Lung (tissue), 12 donors: ENCODE results near the gene SNX5. TPM values are rescaled to one million over a fixed set of nuclear protein-coding genes. Genes with fewer than 3 reads are reported as not detected.

Experiments
- ATAC-seq: fragments of 200-7000 bp; cut with Tn5 transposase; one replicate; pipeline ENCODE4 v1.9.1; 2020; ENCODE audit warnings: moderate number of reproducible peaks; ENCODE audit not compliant: insufficient read depth, low FRiP score
- DNase-seq, 3 donors: peaks; one replicate each; pipeline ENCODE4 v3.0.0-alpha.2; 2013 to 2017
- H3K27ac ChIP-seq, 2 donors: one replicate each; pipeline ENCODE4 v1.5.1; 2013; ENCODE audit warnings: mild to moderate bottlenecking in 2 of 2, moderate library complexity in 2 of 2, control low read depth in 1 of 2, inconsistent platforms in 1 of 2, low read depth in 1 of 2, low read length in 1 of 2
- H3K27me3 ChIP-seq, 3 donors: one replicate each; pipeline ENCODE4 v1.5.1; 2013; ENCODE audit warnings: low read length in 2 of 3; ENCODE audit not compliant: control insufficient read depth in 3 of 3, insufficient read depth in 3 of 3
- H3K36me3 ChIP-seq, 4 donors: one replicate each; pipeline ENCODE4 v1.5.1; 2013; ENCODE audit warnings: low read length in 4 of 4, mild to moderate bottlenecking in 1 of 4, moderate library complexity in 1 of 4; ENCODE audit not compliant: control insufficient read depth in 4 of 4, insufficient read depth in 4 of 4
- H3K4me1 ChIP-seq, 5 donors: one replicate each; pipeline ENCODE4 v1.5.1; 2013; ENCODE audit warnings: low read length in 5 of 5, mild to moderate bottlenecking in 2 of 5, moderate library complexity in 1 of 5; ENCODE audit not compliant: control insufficient read depth in 5 of 5, insufficient read depth in 5 of 5
- H3K4me3 ChIP-seq: one replicate; pipeline ENCODE4 v1.5.1; 2013; ENCODE audit warnings: mild to moderate bottlenecking, control low read depth, moderate library complexity
- H3K9ac ChIP-seq, 2 donors: one replicate each; pipeline ENCODE4 v1.5.1; 2013; ENCODE audit warnings: low read length in 2 of 2, control low read depth in 1 of 2; ENCODE audit not compliant: insufficient read depth in 1 of 2
- H3K9me3 ChIP-seq, 4 donors: one replicate each; pipeline ENCODE4 v1.5.1; 2013; ENCODE audit warnings: low read length in 3 of 4, mild to moderate bottlenecking in 1 of 4, moderate library complexity in 1 of 4; ENCODE audit not compliant: control insufficient read depth in 4 of 4, insufficient read depth in 3 of 4
- WGBS, 2 donors: extraction: QIAGEN DNeasy Blood & Tissue Kit; methylation state at CpG; one replicate each; pipeline ENCODE4 v1.1.7; 2013; 5-methylcytosine and 5-hydroxymethylcytosine counted together
- polyA plus RNA-seq, 2 donors: library from polyadenylated mRNA; stranded (reverse); fragments of 200-250 nt; gene quantifications; one replicate each; pipeline ENCODE4 v1.2.1, GENCODE V29; 2013
- total RNA-seq, 2 donors: library from RNA; depleted of rRNA in 1 of 2; stranded (reverse); fragments of >200 nt in 1 of 2; gene quantifications; one replicate each; pipeline ENCODE4 v1.2.1, GENCODE V29; 2014 to 2021
- TF ChIP-seq, protein P1 (sequence below): IDR thresholded peaks from 2 replicates; pipeline ENCODE4 v1.5.1; 2012; ENCODE audit warnings: mild to moderate bottlenecking; ENCODE audit errors: control extremely low read depth, extremely low read depth
- donor health status: control.
- donor health status: control.
- donor health status: Bipolar disorder and iron deficiency.
- donor health status: healthy.
- donor health status: DM: yes; HTN: yes; CAD: no.

The SNX5 gene
- total and polyA plus RNA-seq, 4 donors: 66.6 to 194 (median 86.7) TPM

DNA sequence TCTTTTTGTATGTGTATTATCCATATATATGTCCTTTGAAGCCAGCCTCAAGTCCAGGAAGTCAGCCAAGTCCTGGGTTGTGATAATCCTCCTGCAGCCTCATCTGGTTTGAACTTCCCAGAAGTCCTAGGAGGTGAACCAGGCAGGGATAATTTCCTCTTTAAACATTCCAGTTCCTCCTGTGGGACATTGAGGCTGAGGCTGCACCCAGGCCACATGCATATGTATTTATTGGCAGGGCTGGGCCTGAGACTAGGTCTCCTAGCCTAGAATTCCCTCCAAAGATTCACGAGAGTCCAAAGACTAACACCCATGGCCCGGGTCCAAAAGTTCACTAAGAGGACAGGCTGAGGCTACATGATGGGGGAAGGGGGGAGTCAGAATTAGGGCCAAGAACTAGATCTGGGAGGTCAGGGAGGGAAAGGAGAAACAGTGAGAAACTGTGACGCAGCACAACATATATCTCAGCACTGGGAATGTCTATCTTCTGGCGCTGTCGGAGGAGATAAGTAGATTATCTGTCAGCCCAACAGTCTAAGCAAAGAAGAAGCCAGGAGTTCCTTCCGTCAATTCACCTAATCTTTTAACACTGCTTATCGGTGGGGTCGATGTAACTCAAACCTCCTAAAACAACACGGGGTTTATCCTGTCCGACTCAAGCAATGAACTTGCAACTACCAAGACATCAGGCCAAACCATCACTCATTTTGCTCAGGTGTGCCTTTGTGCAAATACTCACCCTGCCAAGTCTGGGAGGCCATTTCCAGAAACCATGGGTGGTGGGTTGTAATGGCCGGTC lies 43.3 kb downstream of the SNX5 start:
- no peak overlapping the region for H3K4me3 ChIP-seq
- no peaks in the 10 kb centered on the region for H3K36me3 ChIP-seq
- DNase-seq (peak; percentile 75 to 89 (median 88)), ATAC-seq (no peak)
- peaks cover 0 to 17% (median 10%) of the 10 kb centered on the region in 5 donors for H3K4me1 ChIP-seq
- no peak overlapping the region for H3K27ac ChIP-seq
- H3K9ac ChIP-seq: no peak overlapping the region
- TF ChIP-seq, protein P1, sequence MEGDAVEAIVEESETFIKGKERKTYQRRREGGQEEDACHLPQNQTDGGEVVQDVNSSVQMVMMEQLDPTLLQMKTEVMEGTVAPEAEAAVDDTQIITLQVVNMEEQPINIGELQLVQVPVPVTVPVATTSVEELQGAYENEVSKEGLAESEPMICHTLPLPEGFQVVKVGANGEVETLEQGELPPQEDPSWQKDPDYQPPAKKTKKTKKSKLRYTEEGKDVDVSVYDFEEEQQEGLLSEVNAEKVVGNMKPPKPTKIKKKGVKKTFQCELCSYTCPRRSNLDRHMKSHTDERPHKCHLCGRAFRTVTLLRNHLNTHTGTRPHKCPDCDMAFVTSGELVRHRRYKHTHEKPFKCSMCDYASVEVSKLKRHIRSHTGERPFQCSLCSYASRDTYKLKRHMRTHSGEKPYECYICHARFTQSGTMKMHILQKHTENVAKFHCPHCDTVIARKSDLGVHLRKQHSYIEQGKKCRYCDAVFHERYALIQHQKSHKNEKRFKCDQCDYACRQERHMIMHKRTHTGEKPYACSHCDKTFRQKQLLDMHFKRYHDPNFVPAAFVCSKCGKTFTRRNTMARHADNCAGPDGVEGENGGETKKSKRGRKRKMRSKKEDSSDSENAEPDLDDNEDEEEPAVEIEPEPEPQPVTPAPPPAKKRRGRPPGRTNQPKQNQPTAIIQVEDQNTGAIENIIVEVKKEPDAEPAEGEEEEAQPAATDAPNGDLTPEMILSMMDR: no peak
- H3K27me3 ChIP-seq: no peaks in the 10 kb centered on the region
- WGBS, 2 donors: 69 to 83% methylated on average over 11 of the region's 11 CpGs
- H3K9me3 ChIP-seq: no peaks in the 10 kb centered on the region

DNA sequence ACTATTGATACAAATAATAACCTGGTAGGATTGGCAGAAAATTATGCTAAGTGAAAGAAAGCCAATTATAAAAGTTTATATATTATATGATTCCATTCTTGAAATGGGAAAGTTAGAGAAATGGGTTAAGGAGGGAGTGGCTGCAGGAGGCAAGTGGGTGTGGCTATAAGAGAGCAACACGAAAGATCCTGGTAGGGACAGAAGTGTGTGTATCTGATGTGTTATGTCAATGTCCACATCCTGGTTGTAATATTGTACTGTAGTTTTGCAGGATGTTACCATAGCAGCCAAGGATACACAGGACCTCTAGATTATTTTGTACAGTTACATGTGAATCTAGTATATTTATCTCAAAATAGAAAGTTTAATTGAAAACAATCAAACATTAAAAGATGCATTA lies 46.8 kb downstream of the SNX5 start:
- no peak for DNase-seq
- H3K27me3 ChIP-seq: no peaks in the 10 kb centered on the region
- H3K27ac ChIP-seq: no peak overlapping the region
- peaks cover 0 to 14% (median 10%) of the 10 kb centered on the region in 5 donors for H3K4me1 ChIP-seq
- no peaks in the 10 kb centered on the region for H3K9me3 ChIP-seq
- H3K4me3 ChIP-seq: no peak overlapping the region
- ATAC-seq: no peak
- no peaks in the 10 kb centered on the region for H3K36me3 ChIP-seq
- 11 to 22% methylated on average over 1 of the region's 1 CpG for WGBS, 2 donors
- H3K9ac ChIP-seq: no peak overlapping the region
- TF ChIP-seq, protein P1: no peak

DNA sequence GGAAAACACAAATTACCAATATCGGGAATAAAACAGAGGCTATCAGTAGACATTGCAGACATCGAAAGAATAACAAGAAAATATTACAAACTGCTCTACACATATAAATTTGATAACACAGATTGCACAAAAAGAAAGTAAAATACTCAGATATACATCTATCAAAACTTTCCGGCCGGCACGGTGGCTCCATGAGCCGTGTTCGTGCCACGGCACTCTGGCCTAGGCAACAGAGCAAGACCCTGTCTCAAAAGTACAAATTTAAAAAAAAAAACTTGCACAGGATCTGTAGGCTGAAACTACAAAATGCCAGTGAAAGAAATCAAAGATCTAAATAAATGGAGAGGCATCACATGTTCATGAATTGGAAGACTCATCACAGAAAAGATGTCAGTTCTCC lies 49.4 kb downstream of the SNX5 start:
- Histone ChIP-seq H3K4me1 (peaks cover 0 to 5% (median 0%) of the 10 kb centered on the region in 5 donors), H3K4me3 (no peak overlapping the region), H3K27me3 (no peaks in the 10 kb centered on the region), H3K9ac (no peak overlapping the region), H3K27ac (no peak overlapping the region), H3K36me3 (no peaks in the 10 kb centered on the region), H3K9me3 (no peaks in the 10 kb centered on the region)
- TF ChIP-seq, protein P1: no peak
- WGBS, 2 donors: 97 to 98% methylated on average over 8 of the region's 8 CpGs
- ATAC-seq (no peak), DNase-seq (no peak)
